Measurements from ENCODE around the gene ZCCHC8.

The ZCCHC8 gene

GRCh38 chr12:122500685-122501488, at the start of gene ZCCHC8:
Gene ZCCHC8, minus strand, starts transcription at chr12:122500932. Its CDS starts 92 bp downstream, at chr12:122500840.
- H3K4me3 ChIP-seq (ENCODE audit: low read depth, low read length) = peak within 1 kb of the TSS; percentile 100

GRCh38 chr12:122547330-122547729, 46.6 kb upstream of the ZCCHC8 start:
- no peak overlapping the region for H3K4me3 ChIP-seq (ENCODE audit: low read depth, low read length)

- no peak overlapping the region for H3K4me3 ChIP-seq (ENCODE audit: low read depth, low read length)
These were observed 45.1 kb upstream of the ZCCHC8 start for GRCh38 chr12:122545855-122546254.

- no peak overlapping the region for H3K4me3 ChIP-seq (ENCODE audit: low read depth, low read length)
These were observed 43.8 kb upstream of the ZCCHC8 start for GRCh38 chr12:122544537-122544936.

- H3K4me3 ChIP-seq (ENCODE audit: low read depth, low read length) = no peak overlapping the region
These were observed 37.8 kb upstream of the ZCCHC8 start for GRCh38 chr12:122538496-122538895.

GRCh38 chr12:122537021-122537420, 36.3 kb upstream of the ZCCHC8 start:
- no peak overlapping the region for H3K4me3 ChIP-seq (ENCODE audit: low read depth, low read length)

GRCh38 chr12:122533856-122534255, 33.1 kb upstream of the ZCCHC8 start:
- H3K4me3 ChIP-seq (ENCODE audit: low read depth, low read length) = no peak overlapping the region

GRCh38 chr12:122528992-122529391, 28.3 kb upstream of the ZCCHC8 start:
- no peak overlapping the region for H3K4me3 ChIP-seq (ENCODE audit: low read depth, low read length)

- H3K4me3 ChIP-seq (ENCODE audit: low read depth, low read length) = peak overlapping the region; percentile 95
These were observed 27.9 kb upstream of the ZCCHC8 start for GRCh38 chr12:122528582-122528981.

GRCh38 chr12:122527478-122527944, 26.8 kb upstream of the ZCCHC8 start:
- H3K4me3 ChIP-seq (ENCODE audit: low read depth, low read length) = peak overlapping the region; percentile 95

- peak within 1 kb of the TSS; percentile 95 for H3K4me3 ChIP-seq (ENCODE audit: low read depth, low read length)
These were observed 26.1 kb upstream of the ZCCHC8 start, which contains the start of the genes KNTC1 and RSRC2 for GRCh38 chr12:122526683-122527477. Gene KNTC1, plus strand, starts transcription at chr12:122527249. Its CDS starts 2,815 bp downstream, at chr12:122530064. Gene RSRC2, minus strand, starts transcription at chr12:122526936. Its CDS starts 83 bp downstream, at chr12:122526853.

GRCh38 chr12:122523846-122524718, 23.4 kb upstream of the ZCCHC8 start:
- peak overlapping the region; percentile 39 for H3K4me3 ChIP-seq (ENCODE audit: low read depth, low read length)

GRCh38 chr12:122523280-122523679, 22.5 kb upstream of the ZCCHC8 start:
- H3K4me3 ChIP-seq (ENCODE audit: low read depth, low read length) = no peak overlapping the region

GRCh38 chr12:122520676-122521075, 19.9 kb upstream of the ZCCHC8 start:
- no peak overlapping the region for H3K4me3 ChIP-seq (ENCODE audit: low read depth, low read length)

- H3K4me3 ChIP-seq (ENCODE audit: low read depth, low read length) = no peak overlapping the region
These were observed 18.7 kb upstream of the ZCCHC8 start for GRCh38 chr12:122519418-122519817.

GRCh38 chr12:122518908-122519307, 18.2 kb upstream of the ZCCHC8 start:
- no peak overlapping the region for H3K4me3 ChIP-seq (ENCODE audit: low read depth, low read length)

- no peak overlapping the region for H3K4me3 ChIP-seq (ENCODE audit: low read depth, low read length)
These were observed 17.1 kb upstream of the ZCCHC8 start for GRCh38 chr12:122517877-122518276.

GRCh38 chr12:122516544-122517361, 16.0 kb upstream of the ZCCHC8 start:
- H3K4me3 ChIP-seq (ENCODE audit: low read depth, low read length) = no peak overlapping the region

GRCh38 chr12:122515275-122515674, 14.5 kb upstream of the ZCCHC8 start:
- no peak overlapping the region for H3K4me3 ChIP-seq (ENCODE audit: low read depth, low read length)

GRCh38 chr12:122513660-122514059, 12.9 kb upstream of the ZCCHC8 start:
- no peak overlapping the region for H3K4me3 ChIP-seq (ENCODE audit: low read depth, low read length)
